Thoracic aorta (tissue), 2 donors: ENCODE measurements around the gene ITGA2B. TPM values are rescaled to one million over a fixed set of nuclear protein-coding genes. Genes with fewer than 3 reads are reported as not detected.
A peak's percentile ranks its signal among the peaks of the same experiment; 100 is the strongest.
"Not testable (repeated sequence)": the region's sequence is repeated elsewhere in the genome, so short reads cannot be mapped to it uniquely, and the experiment has no call there.

Experiments used
- ATAC-seq: fragments of 150-250 bp; one replicate; pipeline ENCODE4 v1.8.0; 2017; ENCODE audit warnings: low read depth; ENCODE audit not compliant: insufficient number of reproducible peaks, low FRiP score
- DNase-seq: peaks from one replicate; pipeline ENCODE4 v3.0.0-alpha.2; 2020; ENCODE audit warnings: low spot score
- H3K27ac ChIP-seq, 2 donors: fragments of 200-600 bp; sonication (generic); 1 replicate in 1 of 2; 2 replicates in 1 of 2; pipeline ENCODE4 v1.5.1; 2016; ENCODE audit warnings: mild to moderate bottlenecking in 2 of 2, moderate library complexity in 2 of 2
- H3K27me3 ChIP-seq: fragments of 200-600 bp; sonication (generic); replicated peaks from 2 replicates; pipeline ENCODE4 v1.6.0; 2016; ENCODE audit warnings: mild to moderate bottlenecking; ENCODE audit not compliant: insufficient read depth
- H3K36me3 ChIP-seq: fragments of 200-600 bp; sonication (generic); one replicate; pipeline ENCODE4 v1.5.1; 2016
- H3K4me1 ChIP-seq, 2 donors: fragments of 200-600 bp; sonication (generic); 1 replicate in 1 of 2; 2 replicates in 1 of 2; pipeline versions ENCODE4 v1.5.1 to v1.6.0; 2016; ENCODE audit warnings: low read depth in 2 of 2, mild to moderate bottlenecking in 1 of 2; ENCODE audit not compliant: control insufficient read depth in 1 of 2
- H3K4me3 ChIP-seq: fragments of 200-600 bp; sonication (generic); 2 replicates; pipeline ENCODE4 v1.5.1; 2016; ENCODE audit warnings: mild to moderate bottlenecking
- H3K9me3 ChIP-seq: fragments of 200-600 bp; sonication (generic); 2 replicates; pipeline ENCODE4 v1.5.1; 2016
- total RNA-seq, 2 donors: library from RNA; depleted of rRNA; stranded (reverse); fragments of >200 nt; gene quantifications; one replicate each; pipeline versions ENCODE4 v1.1.0 to v1.2.3, GENCODE V29; 2016
- TF ChIP-seq, protein P1 (sequence below): fragments of 200-600 bp; sonication (generic); IDR thresholded peaks from one replicate; pipeline ENCODE4 v1.5.1; 2019; ENCODE audit warnings: antibody characterized with exemption

Gene ITGA2B
- total RNA-seq, 2 donors from 2014 or later: 0.28 to 3.4 TPM

DNA sequence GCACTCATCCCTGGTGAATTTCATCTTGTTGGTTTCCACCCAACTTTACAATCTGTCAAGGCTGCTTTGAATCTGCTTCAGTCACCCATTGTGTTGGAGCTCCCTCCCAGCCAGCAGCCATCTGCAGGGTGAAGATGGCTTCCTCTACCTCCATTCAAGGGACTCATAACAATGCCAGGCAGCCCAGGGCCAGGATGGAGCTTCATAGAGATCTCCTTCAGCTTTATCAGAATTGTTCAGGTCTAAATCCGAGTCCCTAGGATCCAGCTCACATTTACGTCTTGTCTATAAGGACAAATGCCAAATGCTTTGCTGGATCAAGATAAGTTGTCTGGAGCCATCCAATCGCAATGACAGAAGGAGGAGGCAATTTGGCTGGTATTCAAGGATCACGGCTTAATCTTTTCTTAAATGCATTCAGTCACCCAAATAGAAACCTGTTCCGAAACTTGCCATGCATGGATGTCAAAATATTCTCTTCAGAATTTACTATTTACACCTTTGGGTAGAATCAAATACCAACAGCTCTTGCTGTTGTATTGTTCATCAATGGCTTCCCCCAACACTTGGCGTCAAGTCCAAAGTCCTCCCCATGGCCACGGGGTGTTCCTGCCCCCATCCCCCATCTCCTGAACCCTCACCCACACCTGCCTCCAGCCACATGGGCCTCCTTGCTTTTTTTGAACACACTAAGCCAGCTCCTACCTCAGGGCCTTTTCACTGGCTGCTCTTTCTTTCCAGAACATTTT is 22.0 kb downstream of the ITGA2B start:
- TF ChIP-seq, protein P1, sequence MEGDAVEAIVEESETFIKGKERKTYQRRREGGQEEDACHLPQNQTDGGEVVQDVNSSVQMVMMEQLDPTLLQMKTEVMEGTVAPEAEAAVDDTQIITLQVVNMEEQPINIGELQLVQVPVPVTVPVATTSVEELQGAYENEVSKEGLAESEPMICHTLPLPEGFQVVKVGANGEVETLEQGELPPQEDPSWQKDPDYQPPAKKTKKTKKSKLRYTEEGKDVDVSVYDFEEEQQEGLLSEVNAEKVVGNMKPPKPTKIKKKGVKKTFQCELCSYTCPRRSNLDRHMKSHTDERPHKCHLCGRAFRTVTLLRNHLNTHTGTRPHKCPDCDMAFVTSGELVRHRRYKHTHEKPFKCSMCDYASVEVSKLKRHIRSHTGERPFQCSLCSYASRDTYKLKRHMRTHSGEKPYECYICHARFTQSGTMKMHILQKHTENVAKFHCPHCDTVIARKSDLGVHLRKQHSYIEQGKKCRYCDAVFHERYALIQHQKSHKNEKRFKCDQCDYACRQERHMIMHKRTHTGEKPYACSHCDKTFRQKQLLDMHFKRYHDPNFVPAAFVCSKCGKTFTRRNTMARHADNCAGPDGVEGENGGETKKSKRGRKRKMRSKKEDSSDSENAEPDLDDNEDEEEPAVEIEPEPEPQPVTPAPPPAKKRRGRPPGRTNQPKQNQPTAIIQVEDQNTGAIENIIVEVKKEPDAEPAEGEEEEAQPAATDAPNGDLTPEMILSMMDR: no peak
- Histone ChIP-seq H3K27me3 (peaks cover 5% of the 10 kb centered on the region), H3K9me3 (no peaks in the 10 kb centered on the region), H3K4me1 (peaks cover 7 to 10% of the 10 kb centered on the region in 2 donors), H3K27ac (no peak overlapping the region), H3K36me3 (no peaks in the 10 kb centered on the region), H3K4me3 (no peak overlapping the region)
- no peak for DNase-seq
- no peak for ATAC-seq

DNA sequence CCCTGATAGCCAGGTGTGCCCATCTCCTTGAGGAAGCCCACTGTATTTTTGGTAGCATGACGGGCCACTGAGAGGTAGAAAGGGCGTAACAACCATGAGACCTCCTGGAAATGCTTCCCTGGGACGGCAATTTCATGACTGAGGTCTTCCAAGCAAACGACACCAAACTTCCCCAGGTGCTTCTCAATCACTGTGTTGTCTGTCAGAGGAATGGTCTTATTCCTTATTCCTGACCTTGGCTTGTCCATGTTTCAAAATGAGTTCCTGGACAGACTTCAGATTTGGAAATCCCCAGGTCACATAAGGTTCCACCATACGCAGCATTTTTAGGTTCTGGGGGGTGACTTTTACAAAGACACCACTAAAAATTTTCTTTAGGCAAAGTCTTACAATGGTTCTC is 24.4 kb downstream of the ITGA2B start:
- H3K27me3 ChIP-seq, H3K4me1 ChIP-seq, DNase-seq, H3K9me3 ChIP-seq, H3K36me3 ChIP-seq, H3K4me3 ChIP-seq, H3K27ac ChIP-seq, ATAC-seq: not testable (repeated sequence)

DNA sequence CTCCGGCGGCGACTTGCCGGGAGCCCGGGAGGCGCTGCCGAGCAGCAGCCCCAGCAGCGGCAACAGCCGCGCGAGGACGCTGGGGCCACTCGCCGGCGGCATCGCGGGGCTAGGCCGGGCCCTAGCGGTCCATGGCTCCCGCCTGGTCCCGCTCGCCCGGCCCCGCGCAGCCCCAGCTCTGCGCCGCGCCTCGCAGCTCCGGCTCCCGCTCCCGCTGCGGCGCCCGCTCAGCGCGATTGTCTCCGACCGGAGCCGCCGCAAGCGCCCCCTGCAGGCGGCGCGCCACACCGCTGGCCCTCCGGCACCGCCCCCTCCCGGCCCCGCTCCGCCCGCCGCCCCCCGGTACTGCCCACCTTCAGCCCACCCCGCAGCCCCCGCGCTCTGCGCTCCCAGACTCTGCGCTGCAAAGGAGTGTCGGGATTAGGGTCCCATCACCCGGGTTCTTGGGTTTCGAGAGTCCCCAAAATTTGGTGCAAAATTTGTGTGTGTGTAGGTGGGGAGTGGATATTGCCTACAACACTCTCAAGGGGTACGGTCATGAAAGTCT is 25.8 kb downstream of the ITGA2B start, which contains the start of gene FAM171A2:
FAM171A2 (minus strand) TSS at position 241 of the 547 bp plus-strand sequence; CDS start at position 102, 139 bp downstream.
- Histone ChIP-seq H3K4me3 (peak within 1 kb of the TSS; percentile 90), H3K27ac (no peak within 1 kb of the TSS), H3K36me3 (no peaks in the 10 kb centered on the region), H3K27me3 (peaks cover 5% of the 10 kb centered on the region), H3K4me1 (peaks cover 7 to 10% of the 10 kb centered on the region in 2 donors), H3K9me3 (no peaks in the 10 kb centered on the region)
- TF ChIP-seq, protein P1: peak; percentile 48
- DNase-seq: no peak
- peak; percentile 42 for ATAC-seq

DNA sequence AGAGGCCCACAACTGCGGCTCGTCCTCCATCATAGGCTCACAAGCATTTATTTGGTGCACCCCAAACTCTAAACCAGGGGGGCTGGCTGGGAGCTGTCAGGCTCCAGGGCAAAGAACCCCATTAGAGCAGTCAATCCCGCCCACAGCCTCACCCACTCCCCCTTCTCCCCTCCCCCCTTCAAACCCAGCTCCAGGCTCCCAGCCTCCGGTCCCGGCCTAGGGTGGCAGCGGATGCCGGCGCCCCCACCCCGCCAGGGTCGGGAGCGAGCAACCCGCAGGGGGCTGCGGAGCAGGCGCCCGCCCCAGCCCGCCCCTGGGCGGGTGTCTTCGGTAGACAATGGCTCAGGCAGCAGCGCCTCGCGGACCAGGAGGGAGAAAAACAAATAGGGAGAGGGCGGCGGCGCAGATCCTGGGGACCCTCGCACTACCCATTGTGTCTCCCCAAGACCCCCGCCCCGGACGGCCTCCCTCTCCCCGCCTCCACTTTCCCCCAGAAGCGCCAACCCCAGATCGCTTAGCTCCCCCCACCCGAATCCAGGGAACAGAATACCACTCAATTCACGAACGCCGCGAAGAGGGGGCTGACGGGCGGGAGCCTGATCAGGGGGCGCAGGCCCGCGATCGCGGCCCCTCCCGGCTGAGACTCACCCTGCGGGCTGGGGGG is 26.4 kb downstream of the ITGA2B start:
- peaks cover 5% of the 10 kb centered on the region for H3K27me3 ChIP-seq
- H3K4me3 ChIP-seq: peak overlapping the region; percentile 90
- no peak for DNase-seq
- TF ChIP-seq, protein P1: no peak
- peaks cover 7 to 10% of the 10 kb centered on the region in 2 donors for H3K4me1 ChIP-seq
- no peaks in the 10 kb centered on the region for H3K36me3 ChIP-seq
- no peak for ATAC-seq
- H3K27ac ChIP-seq: no peak overlapping the region
- H3K9me3 ChIP-seq: no peaks in the 10 kb centered on the region

DNA sequence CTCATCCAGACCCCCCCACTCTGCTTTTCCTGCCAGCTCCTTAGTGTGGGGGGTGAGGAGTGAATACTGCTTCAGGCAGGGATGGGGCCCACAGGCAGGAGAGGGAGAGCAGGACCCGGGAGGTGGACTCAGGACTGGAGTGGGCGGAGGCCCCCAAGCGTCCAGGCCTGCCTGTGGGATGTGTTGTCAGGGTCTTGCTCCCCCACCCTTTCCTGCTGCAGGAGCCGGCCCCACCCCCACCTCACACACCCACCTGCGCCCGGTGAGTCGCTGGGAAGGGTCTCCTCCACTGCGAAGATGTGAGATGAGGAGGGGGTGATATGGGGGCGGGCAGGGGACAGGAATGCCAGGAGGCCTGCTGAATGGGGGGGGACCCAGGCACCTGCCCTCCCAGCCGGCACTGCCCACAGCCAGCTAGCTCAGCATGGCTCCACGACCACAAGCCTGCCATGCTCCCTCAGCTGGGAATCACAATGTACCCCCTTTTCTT is 26.9 kb downstream of the ITGA2B start:
- DNase-seq: no peak
- no peak for ATAC-seq
- Histone ChIP-seq H3K4me3 (peak overlapping the region; percentile 90), H3K9me3 (no peaks in the 10 kb centered on the region), H3K27me3 (peaks cover 5% of the 10 kb centered on the region), H3K36me3 (no peaks in the 10 kb centered on the region), H3K4me1 (peaks cover 7 to 10% of the 10 kb centered on the region in 2 donors), H3K27ac (no peak overlapping the region)
- TF ChIP-seq, protein P1: no peak
